Measurements from ENCODE around the gene ZNF619. TPM values are rescaled to one million over a fixed set of nuclear protein-coding genes. Genes with fewer than 3 reads are reported as not detected.

Gene ZNF619
- polyA plus RNA-seq, 4 donors = 5.7 to 9.0 (median 7.0) TPM

DNA sequence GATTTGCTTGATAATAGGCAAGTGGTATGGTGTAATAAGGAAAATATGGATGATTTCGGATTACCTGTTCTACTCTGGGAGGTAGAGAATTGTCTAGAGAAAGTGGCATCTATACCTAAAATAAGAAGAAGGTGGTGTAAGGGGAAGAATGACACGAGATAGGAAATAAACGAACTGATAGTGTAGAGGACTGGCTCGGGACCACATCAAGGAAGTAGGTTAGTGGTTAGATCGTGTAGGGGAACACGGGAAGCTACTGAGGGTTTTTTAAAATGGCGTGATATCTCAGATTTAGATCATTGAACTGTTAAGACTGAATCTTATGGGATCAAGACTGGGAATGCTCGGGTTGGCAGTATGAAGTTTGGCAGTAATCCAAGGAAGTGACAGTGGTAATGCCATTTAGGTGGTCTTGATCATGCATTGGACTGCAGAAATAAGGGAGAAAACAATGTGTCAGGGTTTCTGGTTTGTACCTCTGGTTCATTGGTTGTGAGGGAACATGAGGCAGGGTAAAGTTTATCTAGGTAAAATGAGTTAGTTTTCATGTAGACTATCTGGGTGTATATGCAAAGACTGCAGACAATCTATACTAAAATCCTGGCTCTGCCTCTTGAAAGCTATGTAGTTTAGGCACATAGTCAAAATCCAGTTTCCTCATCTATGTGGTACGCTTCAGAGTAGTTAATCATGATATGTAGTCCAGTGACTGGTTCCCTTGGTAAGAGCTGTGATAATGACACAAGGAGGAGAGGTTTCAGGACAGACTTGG, 12.4 kb upstream of the ZNF619 start:
- no peak for DNase-seq (ENCODE audit: low read depth in 4 of 4, low spot score in 3 of 4)

DNA sequence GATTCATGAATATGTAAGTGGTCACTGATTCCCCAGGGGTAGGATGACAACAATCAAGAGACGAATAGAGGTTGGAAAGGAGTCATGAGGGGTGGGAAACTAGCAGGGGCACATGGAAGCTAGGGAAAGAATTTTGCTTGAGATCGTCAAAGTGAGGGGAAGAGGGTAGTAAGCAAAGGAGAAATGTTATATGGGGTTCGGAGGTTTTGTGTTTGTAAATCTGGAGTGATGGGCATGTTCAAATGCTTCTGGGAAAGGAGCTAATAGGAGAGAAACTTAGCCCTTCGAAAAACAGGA, 11.9 kb upstream of the ZNF619 start:
- no peak for DNase-seq (ENCODE audit: low read depth in 4 of 4, low spot score in 3 of 4)

DNA sequence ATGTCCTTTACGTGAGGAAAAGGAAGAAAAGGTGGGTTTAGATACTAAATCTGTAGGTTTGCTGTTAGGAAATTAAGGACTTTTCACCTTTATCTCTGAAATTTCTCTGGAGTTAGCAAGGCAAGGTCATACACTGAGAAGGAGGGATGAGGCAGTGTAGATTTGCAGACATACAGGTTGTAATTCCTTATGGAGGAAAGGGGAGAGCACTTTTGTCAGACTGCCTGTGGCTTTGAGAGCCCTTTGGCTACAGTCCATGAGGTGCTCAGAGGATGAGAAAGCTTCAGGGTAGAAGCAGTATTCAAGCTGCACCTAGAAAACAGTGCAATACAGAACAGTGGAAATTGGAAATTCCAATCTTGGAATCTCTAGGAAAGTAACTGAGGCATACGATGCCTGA, 11.5 kb upstream of the ZNF619 start:
- DNase-seq (ENCODE audit: low read depth in 4 of 4, low spot score in 3 of 4) = no peak

GRCh38 chr3:40468018-40468417, 8.9 kb upstream of the ZNF619 start:
- no peak for DNase-seq (ENCODE audit: low read depth in 4 of 4, low spot score in 3 of 4)

- DNase-seq (ENCODE audit: low read depth in 4 of 4, low spot score in 3 of 4) = no peak
Observed at GRCh38 chr3:40470701-40471100, 6.2 kb upstream of the ZNF619 start.

DNA sequence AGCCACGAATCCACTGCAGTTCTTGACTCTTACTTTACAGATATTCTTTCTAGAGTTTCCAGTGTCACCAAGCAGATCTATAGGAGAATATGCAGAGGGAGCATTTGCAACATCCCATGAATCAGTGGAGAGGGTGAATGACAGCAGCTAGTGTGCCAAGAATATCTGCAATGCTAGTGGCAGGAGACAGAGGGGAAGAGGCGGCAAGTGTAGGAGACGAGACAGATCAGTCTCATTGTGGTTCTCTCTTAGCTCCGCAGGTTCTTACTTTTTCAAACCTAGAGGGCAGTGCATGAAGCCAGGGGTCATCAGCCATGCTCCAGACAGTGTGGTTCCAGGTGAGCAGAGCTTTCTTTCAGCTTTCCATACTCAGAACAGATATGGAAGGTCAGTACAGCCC, 744 bp downstream of the ZNF619 start:
- DNase-seq (ENCODE audit: low read depth in 4 of 4, low spot score in 3 of 4) = no peak

DNA sequence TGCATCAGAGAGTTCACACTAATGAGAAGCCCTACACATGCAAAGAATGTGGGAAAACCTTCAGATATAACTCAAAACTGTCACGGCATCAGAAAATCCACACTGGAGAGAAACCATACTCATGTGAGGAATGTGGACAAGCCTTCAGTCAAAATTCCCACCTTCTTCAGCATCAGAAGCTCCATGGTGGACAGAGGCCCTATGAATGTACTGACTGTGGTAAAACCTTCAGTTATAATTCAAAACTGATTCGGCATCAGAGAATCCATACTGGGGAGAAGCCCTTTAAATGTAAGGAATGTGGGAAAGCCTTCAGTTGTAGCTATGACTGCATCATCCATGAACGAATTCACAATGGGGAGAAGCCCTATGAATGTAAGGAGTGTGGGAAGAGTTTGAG, 10.2 kb downstream of the ZNF619 start:
- no peak for DNase-seq (ENCODE audit: low read depth in 4 of 4, low spot score in 3 of 4)

DNA sequence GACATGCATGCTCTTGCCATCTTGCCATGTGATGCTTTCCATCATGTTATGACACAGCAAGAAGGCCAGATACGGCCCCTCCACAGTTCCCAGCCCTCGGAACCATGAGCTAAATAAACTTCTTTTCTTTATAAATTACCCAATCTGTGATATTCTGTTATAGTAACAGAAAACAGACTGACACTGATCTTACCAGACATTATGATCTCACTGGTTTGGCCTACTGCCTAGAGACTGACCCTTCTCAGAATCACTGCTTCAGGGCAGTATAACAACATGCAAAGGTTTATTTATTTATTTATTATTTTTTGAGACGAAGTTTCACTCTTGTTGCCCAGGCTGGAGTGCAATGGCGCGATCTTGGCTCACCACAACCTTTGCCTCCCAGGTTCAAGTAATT, 14.0 kb downstream of the ZNF619 start:
- no peak for DNase-seq (ENCODE audit: low read depth in 4 of 4, low spot score in 3 of 4)

DNA sequence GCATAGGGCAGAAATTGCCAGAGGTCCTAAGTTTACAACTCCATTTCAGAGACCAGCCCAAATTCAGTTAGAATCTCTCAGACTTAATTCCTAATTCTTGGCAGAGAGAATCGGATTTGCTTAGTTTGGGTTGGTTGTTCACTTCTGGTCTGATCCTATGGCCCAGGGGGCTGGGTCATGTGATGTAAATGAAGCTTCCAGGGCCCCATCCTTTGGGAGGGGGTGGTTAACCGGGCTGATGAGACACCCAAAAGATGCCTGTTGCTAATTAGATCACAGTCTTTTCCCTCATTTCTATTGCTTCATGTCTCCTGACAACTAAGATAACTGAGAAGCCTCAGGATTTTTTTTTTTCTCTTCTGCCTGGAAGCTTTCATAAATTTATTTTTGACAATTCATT, 17.8 kb downstream of the ZNF619 start:
- DNase-seq (ENCODE audit: low read depth in 4 of 4, low spot score in 3 of 4) = no peak

- no peak for DNase-seq (ENCODE audit: low read depth in 4 of 4, low spot score in 3 of 4)
Observed at GRCh38 chr3:40497288-40497687, 20.4 kb downstream of the ZNF619 start.

- DNase-seq (ENCODE audit: low read depth in 4 of 4, low spot score in 3 of 4) = no peak
Observed at GRCh38 chr3:40499952-40500351, 23.0 kb downstream of the ZNF619 start.

- DNase-seq (ENCODE audit: low read depth in 4 of 4, low spot score in 3 of 4) = no peak
Observed at GRCh38 chr3:40502034-40502433, 25.1 kb downstream of the ZNF619 start.

- DNase-seq (ENCODE audit: low read depth in 4 of 4, low spot score in 3 of 4) = no peak
Observed at GRCh38 chr3:40504636-40505430, 27.9 kb downstream of the ZNF619 start.

DNA sequence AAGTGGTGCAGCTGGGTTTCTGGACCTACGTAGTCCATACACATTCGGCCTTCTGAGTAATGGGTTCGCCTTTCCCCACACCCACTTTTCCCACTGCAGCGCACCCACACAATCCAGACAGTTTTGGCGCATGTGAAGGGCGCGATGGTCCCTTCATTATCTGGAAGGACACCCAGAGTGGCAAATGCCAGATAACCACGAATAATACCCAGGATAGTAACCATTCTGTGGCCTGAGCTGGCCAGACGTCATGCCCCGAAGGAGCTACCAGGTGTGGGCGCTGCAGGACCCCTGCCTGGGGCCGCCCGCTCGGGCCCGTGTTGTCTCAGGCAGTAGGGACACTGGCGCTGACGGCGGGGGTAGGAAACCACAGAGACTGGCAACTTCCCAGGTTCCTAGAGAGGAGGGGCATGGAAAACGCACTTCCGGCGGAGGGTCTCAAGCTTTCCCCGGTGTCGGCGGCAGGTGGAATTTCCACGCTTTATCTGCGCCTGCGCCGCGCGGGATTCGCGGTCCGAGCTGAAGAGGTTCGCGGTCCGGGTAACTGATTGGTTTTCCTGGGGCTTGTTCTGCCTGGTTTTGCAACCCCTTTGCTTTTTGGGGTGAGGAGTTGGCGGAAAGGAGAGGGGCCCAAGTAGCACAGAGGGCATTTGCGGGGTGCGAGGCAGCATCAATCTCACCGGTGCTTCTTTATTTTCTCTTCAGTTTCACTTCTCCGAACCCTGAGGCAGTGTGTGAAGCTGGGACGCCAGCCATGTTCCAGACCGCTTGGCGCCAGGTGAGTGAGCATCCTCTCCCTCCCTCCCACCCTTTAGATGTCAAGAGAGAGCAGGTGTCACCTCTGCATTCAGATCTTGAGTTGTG, 28.9 kb downstream of the ZNF619 start, which contains the start of gene ZNF620:
Gene ZNF620, plus strand, starts transcription at position 441 of the 864 bp plus-strand sequence. Its CDS starts 314 bp downstream, at position 755.
- peak in 3 of 4 donors; percentile 72 to 85 (median 82) for DNase-seq (ENCODE audit: low read depth in 4 of 4, low spot score in 3 of 4)

DNA sequence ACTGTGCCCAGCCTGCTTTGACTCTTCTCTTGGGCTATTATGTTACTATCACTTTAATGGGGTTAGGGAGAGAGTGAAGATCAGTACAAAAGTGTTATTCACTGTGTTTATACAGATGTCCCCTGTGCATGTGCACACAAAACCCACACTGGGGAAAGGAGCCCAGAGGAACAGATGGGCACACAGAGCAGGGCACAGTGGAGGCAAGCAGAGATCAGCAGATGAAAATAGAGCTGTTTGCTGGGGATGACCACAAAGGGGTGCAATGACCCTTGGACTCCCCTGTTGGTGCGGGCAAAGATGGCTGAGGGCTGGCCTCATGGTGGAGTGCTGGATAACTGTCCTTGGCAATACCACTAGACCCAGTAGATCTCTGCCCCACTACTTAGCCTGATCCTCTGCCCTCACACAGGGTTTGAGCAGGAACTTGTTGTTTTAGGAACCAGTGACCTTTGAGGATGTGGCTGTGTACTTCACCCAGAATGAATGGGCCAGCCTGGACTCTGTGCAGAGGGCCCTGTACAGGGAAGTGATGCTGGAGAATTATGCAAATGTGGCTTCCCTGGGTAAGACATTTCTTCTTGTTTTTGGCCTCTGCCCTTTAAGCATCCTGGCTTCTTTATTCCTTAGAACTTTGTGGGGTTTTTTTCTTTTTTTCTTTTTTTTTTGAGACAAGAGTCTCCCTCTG, 34.3 kb downstream of the ZNF619 start:
- DNase-seq (ENCODE audit: low read depth in 4 of 4, low spot score in 3 of 4) = no peak

- no peak for DNase-seq (ENCODE audit: low read depth in 4 of 4, low spot score in 3 of 4)
Observed at GRCh38 chr3:40516201-40516600, 39.3 kb downstream of the ZNF619 start.

GRCh38 chr3:40518067-40518466, 41.1 kb downstream of the ZNF619 start:
- DNase-seq (ENCODE audit: low read depth in 4 of 4, low spot score in 3 of 4) = no peak

GRCh38 chr3:40518848-40519247, 41.9 kb downstream of the ZNF619 start:
- no peak for DNase-seq (ENCODE audit: low read depth in 4 of 4, low spot score in 3 of 4)

DNA sequence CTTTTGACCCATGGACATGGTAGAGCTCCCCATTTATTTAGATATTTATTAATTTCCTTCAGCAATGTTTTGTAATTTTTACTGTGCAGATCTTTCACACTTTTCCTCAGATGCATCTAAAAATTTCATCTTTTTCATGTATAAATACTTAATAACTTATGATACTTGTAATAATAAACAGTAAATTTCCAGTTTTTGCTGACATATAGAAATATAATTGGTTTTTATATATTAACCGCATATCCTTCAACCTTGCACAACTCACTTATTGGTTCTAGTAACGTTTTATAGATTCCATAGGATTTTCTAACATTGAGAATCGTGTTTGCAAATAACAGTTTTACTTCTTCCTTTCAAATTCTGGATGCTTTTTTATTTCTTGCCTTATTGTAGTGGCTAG, 44.3 kb downstream of the ZNF619 start:
- DNase-seq (ENCODE audit: low read depth in 4 of 4, low spot score in 3 of 4) = no peak

DNA sequence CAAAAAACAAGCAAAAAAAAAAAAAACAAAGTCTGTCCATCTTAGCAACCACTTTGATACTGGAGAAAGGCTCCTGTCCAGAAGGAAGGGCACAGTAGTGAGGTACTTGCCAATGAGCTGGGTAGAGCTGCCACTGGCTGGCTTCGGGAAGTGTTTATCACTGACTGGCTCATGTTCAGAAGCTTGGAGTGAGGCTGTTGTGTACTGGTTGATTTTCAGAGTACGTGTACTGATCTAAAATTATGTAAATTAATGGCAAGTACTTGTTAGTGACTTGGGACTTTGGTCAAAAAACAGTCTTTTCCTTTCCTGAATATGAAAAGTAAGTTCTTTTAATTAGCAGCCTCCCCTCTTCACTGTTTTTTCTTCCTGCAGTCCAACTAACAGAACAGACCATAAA, 46.9 kb downstream of the ZNF619 start:
- DNase-seq (ENCODE audit: low read depth in 4 of 4, low spot score in 3 of 4) = peak in 1 of 4 donors; percentile 1

- no peak for DNase-seq (ENCODE audit: low read depth in 4 of 4, low spot score in 3 of 4)
Observed at GRCh38 chr3:40524222-40524567, 47.3 kb downstream of the ZNF619 start.

All from left renal pelvis (tissue), 4 donors.